GM12878 (cell line): ENCODE results near the gene IL19. TPM values are rescaled to one million over a fixed set of nuclear protein-coding genes. Genes with fewer than 3 reads are reported as not detected.

Source experiments
- ATAC-seq: fragments of 200-7000 bp; cut with Tn5 transposase; 3 replicates; pipeline ENCODE4 v1.9.1; 2020; ENCODE audit warnings: mild to moderate bottlenecking, moderate library complexity
- BruUV-seq: library from RNA; stranded (reverse); fragments of 400-500 nt; replicated peaks from 2 replicates; lab custom pipeline; 2021; lab: Mats Ljungman, UMichigan
- CTCF ChIA-PET: fragments of 300-600 bp; sonication (Branson Sonifier 250); formaldehyde crosslinking; extraction: SDS; loops from one replicate; lab custom pipeline; 2021; ENCODE audit warnings: inconsistent platforms; lab: Yijun Ruan, JAX
- POLR2A ChIA-PET: fragments of 350-600 bp; formaldehyde crosslinking; extraction: SDS; loops from one replicate; lab custom pipeline; 2021; ENCODE audit warnings: inconsistent platforms; lab: Charles Lee
- RAD21 ChIA-PET: fragments of 300-600 bp; sonication (Branson Sonifier 250); formaldehyde crosslinking; loops from one replicate; lab custom pipeline; 2023; ENCODE audit warnings: antibody characterized with exemption; ENCODE audit not compliant: unreplicated experiment; lab: Charles Lee
- SMC1A ChIA-PET: fragments of 300-600 bp; sonication (Branson Sonifier 250); formaldehyde crosslinking; loops from one replicate; lab custom pipeline; 2023; ENCODE audit not compliant: unreplicated experiment, uncharacterized antibody; lab: Charles Lee
- DNase-seq: peaks from one replicate; pipeline ENCODE4 v3.0.0-alpha.2; 2011; ENCODE audit warnings: low read depth, low spot score
- FAIRE-seq: peaks from 3 replicates; lab custom pipeline; 2011; peaks lifted over from hg19 to GRCh38; lab: Jason Lieb, UNC
- H2AFZ ChIP-seq: 2 replicates; pipeline ENCODE4 v1.6.0; 2011; ENCODE audit warnings: low read depth, low read length, control low read depth; ENCODE audit not compliant: control insufficient read depth
- H3K27ac ChIP-seq: 2 replicates; pipeline ENCODE4 v1.5.1; 2011; ENCODE audit warnings: control low read depth; ENCODE audit not compliant: control insufficient read depth, insufficient read depth
- H3K27me3 ChIP-seq, 2 experiments: replicated peaks in 1 of 2; 2 replicates each; pipeline versions ENCODE4 v1.6.0 to v1.6.1; 2011; ENCODE audit warnings: low read length in 1 of 2; ENCODE audit not compliant: control insufficient read depth in 2 of 2, insufficient read depth in 2 of 2
- H3K36me3 ChIP-seq, 2 experiments: 2 replicates each; pipeline ENCODE4 v1.5.1; 2011; ENCODE audit warnings: low read length in 1 of 2; ENCODE audit not compliant: control insufficient read depth in 2 of 2, insufficient read depth in 2 of 2
- H3K4me1 ChIP-seq: 2 replicates; pipeline ENCODE4 v1.6.1; 2011; ENCODE audit warnings: mild to moderate bottlenecking, low read length, moderate library complexity, mixed read lengths; ENCODE audit not compliant: control insufficient read depth, insufficient read depth
- H3K4me2 ChIP-seq: 2 replicates; pipeline ENCODE4 v1.6.0; 2011; ENCODE audit warnings: control low read depth; ENCODE audit not compliant: control insufficient read depth, insufficient read depth
- H3K4me3 ChIP-seq: fragments of 200-600 bp; sonication (generic); 2 replicates; pipeline ENCODE4 v1.5.1; 2016
- H3K79me2 ChIP-seq: 2 replicates; pipeline ENCODE4 v1.6.0; 2011; ENCODE audit warnings: low read length; ENCODE audit not compliant: control insufficient read depth, insufficient read depth
- H3K9ac ChIP-seq: 2 replicates; pipeline ENCODE4 v1.8.0; 2011; ENCODE audit warnings: low read length, control low read depth, mixed read lengths; ENCODE audit not compliant: control insufficient read depth, insufficient read depth
- H3K9me3 ChIP-seq: replicated peaks from 3 replicates; pipeline ENCODE4 v1.5.1; 2011; ENCODE audit warnings: mild to moderate bottlenecking, low read length; ENCODE audit not compliant: control insufficient read depth, insufficient read depth
- H4K20me1 ChIP-seq: 2 replicates; pipeline ENCODE4 v1.6.0; 2011; ENCODE audit not compliant: control insufficient read depth, insufficient read depth
- BACH1 ChIP-seq: fragments of 450-650 bp; IDR thresholded peaks from 2 replicates; pipeline ENCODE4 v1.6.1; 2017; ENCODE audit warnings: mild to moderate bottlenecking, borderline replicate concordance
- EED ChIP-seq: sonication (generic); IDR thresholded peaks from 2 replicates; pipeline ENCODE4 v1.6.1; 2016; ENCODE audit warnings: antibody characterized with exemption, low read depth
- FOXK2 ChIP-seq: fragments of 450-650 bp; IDR thresholded peaks from 2 replicates; pipeline ENCODE4 v1.6.1; 2017; ENCODE audit warnings: mild to moderate bottlenecking, moderate library complexity
- JUND ChIP-seq: IDR thresholded peaks from 2 replicates; pipeline ENCODE4 v1.6.1; 2012; ENCODE audit warnings: low read depth, mild to moderate bottlenecking, low read length, improper control_type of control experiment, moderate library complexity
- MYB ChIP-seq: fragments of 150-350 bp; IDR thresholded peaks from 2 replicates; pipeline ENCODE4 v1.6.1; 2014; ENCODE audit warnings: mild to moderate bottlenecking, low read depth, low read length, borderline replicate concordance
- RAD21 ChIP-seq: IDR thresholded peaks from 2 replicates; pipeline ENCODE4 v1.6.1; 2011; ENCODE audit warnings: mild to moderate bottlenecking, low read depth, low read length, moderate library complexity; ENCODE audit not compliant: insufficient read depth
- SIX5 ChIP-seq: IDR thresholded peaks from 2 replicates; pipeline ENCODE4 v1.6.1; 2011; ENCODE audit warnings: mild to moderate bottlenecking, low read depth, low read length, moderate library complexity; ENCODE audit not compliant: severe bottlenecking
- SRF ChIP-seq, 2 experiments: IDR thresholded peaks; 2 replicates each; pipeline ENCODE4 v1.6.1; 2011; ENCODE audit warnings: low read depth in 2 of 2, low read length in 2 of 2, mild to moderate bottlenecking in 1 of 2, moderate library complexity in 1 of 2
- TAF1 ChIP-seq: IDR thresholded peaks from 2 replicates; pipeline ENCODE4 v1.6.1; 2011; ENCODE audit warnings: mild to moderate bottlenecking, low read depth, low read length, borderline replicate concordance
- WGBS: methylation state at CpG from one replicate; pipeline ENCODE4 v1.1.6; 2016; ENCODE audit warnings: low lambda C conversion rate; ENCODE audit not compliant: insufficient replicate concordance, insufficient coverage; ENCODE audit errors: missing lambda C conversion rate; 5-methylcytosine and 5-hydroxymethylcytosine counted together
- in situ Hi-C: fragments of 300-500 bp; cut with MboI; formaldehyde crosslinking; loops from 9 replicates; pipeline ENCODE4 v1.14.3; 2018; ENCODE audit warnings: mixed read lengths
- intact Hi-C: fragments of 100-400 bp; cut with micrococcal nuclease; formaldehyde crosslinking; loops from one replicate; pipeline ENCODE4 v1.14.2; 2022; ENCODE audit not compliant: unreplicated experiment
- polyA plus RNA-seq, 11 experiments: library from polyadenylated mRNA; depleted of rRNA in 4 of 11; unstranded in 6 of 11; stranded (reverse) in 5 of 11; fragments of >200 nt; fragmentation: Nextera tagmentation in 4 of 11; fragmentation: Illumina TruSeq in 1 of 11; extraction: Ambion mirVana in 4 of 11; extraction: Trizol in 1 of 11; gene quantifications; 1 replicate in 1 of 11; 2 replicates in 10 of 11; pipeline versions ENCODE4 v1.2.1 to v1.2.3, GENCODE V29; 2011 to 2016; ENCODE audit warnings: inconsistent platforms in 2 of 11, missing spikeins in 2 of 11, low read depth in 1 of 11
- total RNA-seq, 4 experiments: library from RNA; depleted of rRNA in 3 of 4; stranded (reverse); fragments of >200 nt in 3 of 4; fragmentation: Illumina TruSeq in 1 of 4; extraction: Trizol in 1 of 4; gene quantifications; 2 replicates each; pipeline versions ENCODE4 v1.2.1 to v1.2.3, GENCODE V29; 2013 to 2021
- TF ChIP-seq, protein P1 (sequence below): fragments of 450-650 bp; IDR thresholded peaks from 2 replicates; pipeline ENCODE4 v1.6.1; 2017; ENCODE audit warnings: low read depth, mild to moderate bottlenecking, moderate library complexity
- TF ChIP-seq, protein P2 (sequence below): fragments of 450-650 bp; IDR thresholded peaks from 2 replicates; pipeline ENCODE4 v1.6.1; 2017; ENCODE audit warnings: mild to moderate bottlenecking, low read depth, inconsistent platforms; ENCODE audit not compliant: poor library complexity, severe bottlenecking
- TF ChIP-seq, protein P3 (sequence below): fragments of 450-650 bp; IDR thresholded peaks from 2 replicates; pipeline ENCODE4 v1.6.1; 2016; ENCODE audit warnings: mild to moderate bottlenecking
- TF ChIP-seq, protein P4 (sequence below): fragments of 150-350 bp; IDR thresholded peaks from 2 replicates; pipeline ENCODE4 v1.6.1; 2016; ENCODE audit warnings: low read depth, low read length

IL19 gene
- total and polyA plus RNA-seq, 10 of the 15 experiments (the other 5 are each of a cell fraction or from before 2014, with no cell fraction given), result 0.10 to 0.73 (median 0.28) TPM; not detected in 6

DNA sequence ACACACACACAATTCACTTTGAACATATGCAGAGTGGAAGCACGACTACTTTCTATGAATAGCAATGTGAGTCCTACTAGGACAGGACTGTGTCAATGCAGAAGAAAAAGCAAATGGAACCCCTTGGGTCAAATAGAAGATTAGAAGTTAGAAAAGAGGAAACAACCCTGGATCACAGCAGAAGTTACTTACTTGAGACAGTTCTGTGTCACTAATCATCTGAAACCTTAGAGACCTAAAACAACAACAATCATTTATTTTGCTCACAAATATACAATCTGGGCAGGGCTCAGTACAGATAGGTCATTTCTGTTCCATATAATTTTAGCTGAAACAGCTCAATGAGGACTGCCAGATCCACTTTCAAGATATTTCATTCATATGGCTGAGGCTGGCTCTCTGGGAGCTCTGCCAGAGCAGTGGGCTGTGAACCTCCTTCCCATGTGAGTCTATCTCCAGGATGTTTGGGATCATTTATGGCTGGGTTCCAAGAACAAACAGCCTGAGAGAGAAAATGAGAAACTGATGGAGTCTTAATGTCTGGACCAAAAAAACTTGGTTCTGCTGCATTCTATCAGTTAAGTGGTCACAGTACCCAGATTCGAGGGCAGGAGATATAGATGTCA is 44.3 kb downstream of the IL19 start:
- H3K27me3 ChIP-seq, result no peaks in the 10 kb centered on the region
- FAIRE-seq (no peak), DNase-seq (no peak), ATAC-seq (peak; percentile 42)
- 50% methylated on average over 2 of the region's 2 CpGs for WGBS
- H3K9me3 ChIP-seq, result peaks cover 13% of the 10 kb centered on the region
- no peaks in the 10 kb centered on the region for H3K79me2 ChIP-seq
- BruUV-seq, result no TSS peak
- peaks cover 27% of the 10 kb centered on the region for H3K4me1 ChIP-seq
- H4K20me1 ChIP-seq, result no peaks in the 10 kb centered on the region
- H3K4me2 ChIP-seq, result no peak overlapping the region
- CTCF ChIA-PET, result interaction anchor here (0.7 to 2.7 kb wide), 7 partner anchors 10 to 207 kb away, joined by 3 to 15 read pairs (median 4); no protein-coding TSS in a partner anchor
- SMC1A ChIA-PET, result interaction anchor here (1.4 kb wide), 1 partner anchor 10 kb away, joined by 4 read pairs; no protein-coding TSS in a partner anchor
- H3K9ac ChIP-seq, result no peak overlapping the region
- no peak overlapping the region for H2AFZ ChIP-seq
- POLR2A ChIA-PET, result no interaction called here
- H3K36me3 ChIP-seq, result no peaks in the 10 kb centered on the region
- H3K27ac ChIP-seq, result no peak overlapping the region; the same call in 1 of the 2 replicates
- in situ Hi-C loops, result loop anchor here (5.0 kb wide), 2 partner anchors 97 to 167 kb away; no protein-coding TSS in a partner anchor
- intact Hi-C loops, result no loop called here
- RAD21 ChIA-PET, result interaction anchor here (1.2 to 2.0 kb wide), 2 partner anchors 98 to 167 kb away, joined by 3 to 8 read pairs; no protein-coding TSS in a partner anchor
- no peak overlapping the region for H3K4me3 ChIP-seq
- TF ChIP-seq TAF1, result no peak
- TF ChIP-seq, protein P1, sequence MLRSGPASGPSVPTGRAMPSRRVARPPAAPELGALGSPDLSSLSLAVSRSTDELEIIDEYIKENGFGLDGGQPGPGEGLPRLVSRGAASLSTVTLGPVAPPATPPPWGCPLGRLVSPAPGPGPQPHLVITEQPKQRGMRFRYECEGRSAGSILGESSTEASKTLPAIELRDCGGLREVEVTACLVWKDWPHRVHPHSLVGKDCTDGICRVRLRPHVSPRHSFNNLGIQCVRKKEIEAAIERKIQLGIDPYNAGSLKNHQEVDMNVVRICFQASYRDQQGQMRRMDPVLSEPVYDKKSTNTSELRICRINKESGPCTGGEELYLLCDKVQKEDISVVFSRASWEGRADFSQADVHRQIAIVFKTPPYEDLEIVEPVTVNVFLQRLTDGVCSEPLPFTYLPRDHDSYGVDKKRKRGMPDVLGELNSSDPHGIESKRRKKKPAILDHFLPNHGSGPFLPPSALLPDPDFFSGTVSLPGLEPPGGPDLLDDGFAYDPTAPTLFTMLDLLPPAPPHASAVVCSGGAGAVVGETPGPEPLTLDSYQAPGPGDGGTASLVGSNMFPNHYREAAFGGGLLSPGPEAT, result no peak
- no peak for TF ChIP-seq BACH1
- TF ChIP-seq, protein P2, sequence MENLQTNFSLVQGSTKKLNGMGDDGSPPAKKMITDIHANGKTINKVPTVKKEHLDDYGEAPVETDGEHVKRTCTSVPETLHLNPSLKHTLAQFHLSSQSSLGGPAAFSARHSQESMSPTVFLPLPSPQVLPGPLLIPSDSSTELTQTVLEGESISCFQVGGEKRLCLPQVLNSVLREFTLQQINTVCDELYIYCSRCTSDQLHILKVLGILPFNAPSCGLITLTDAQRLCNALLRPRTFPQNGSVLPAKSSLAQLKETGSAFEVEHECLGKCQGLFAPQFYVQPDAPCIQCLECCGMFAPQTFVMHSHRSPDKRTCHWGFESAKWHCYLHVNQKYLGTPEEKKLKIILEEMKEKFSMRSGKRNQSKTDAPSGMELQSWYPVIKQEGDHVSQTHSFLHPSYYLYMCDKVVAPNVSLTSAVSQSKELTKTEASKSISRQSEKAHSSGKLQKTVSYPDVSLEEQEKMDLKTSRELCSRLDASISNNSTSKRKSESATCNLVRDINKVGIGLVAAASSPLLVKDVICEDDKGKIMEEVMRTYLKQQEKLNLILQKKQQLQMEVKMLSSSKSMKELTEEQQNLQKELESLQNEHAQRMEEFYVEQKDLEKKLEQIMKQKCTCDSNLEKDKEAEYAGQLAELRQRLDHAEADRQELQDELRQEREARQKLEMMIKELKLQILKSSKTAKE, result no peak
- TF ChIP-seq RAD21, result no peak
- no peak for TF ChIP-seq EED
- no peak for TF ChIP-seq JUND
- no peak for TF ChIP-seq SRF (IDR thresholded peaks at IDR 0.05; ENCODE audit: low read depth in 2 of 2, low read length in 2 of 2)
- TF ChIP-seq, protein P3, sequence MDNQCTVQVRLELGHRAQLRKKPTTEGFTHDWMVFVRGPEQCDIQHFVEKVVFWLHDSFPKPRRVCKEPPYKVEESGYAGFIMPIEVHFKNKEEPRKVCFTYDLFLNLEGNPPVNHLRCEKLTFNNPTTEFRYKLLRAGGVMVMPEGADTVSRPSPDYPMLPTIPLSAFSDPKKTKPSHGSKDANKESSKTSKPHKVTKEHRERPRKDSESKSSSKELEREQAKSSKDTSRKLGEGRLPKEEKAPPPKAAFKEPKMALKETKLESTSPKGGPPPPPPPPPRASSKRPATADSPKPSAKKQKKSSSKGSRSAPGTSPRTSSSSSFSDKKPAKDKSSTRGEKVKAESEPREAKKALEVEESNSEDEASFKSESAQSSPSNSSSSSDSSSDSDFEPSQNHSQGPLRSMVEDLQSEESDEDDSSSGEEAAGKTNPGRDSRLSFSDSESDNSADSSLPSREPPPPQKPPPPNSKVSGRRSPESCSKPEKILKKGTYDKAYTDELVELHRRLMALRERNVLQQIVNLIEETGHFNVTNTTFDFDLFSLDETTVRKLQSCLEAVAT, result no peak
- no peak for TF ChIP-seq FOXK2
- TF ChIP-seq SIX5, result no peak
- no peak for TF ChIP-seq MYB
- TF ChIP-seq, protein P4, sequence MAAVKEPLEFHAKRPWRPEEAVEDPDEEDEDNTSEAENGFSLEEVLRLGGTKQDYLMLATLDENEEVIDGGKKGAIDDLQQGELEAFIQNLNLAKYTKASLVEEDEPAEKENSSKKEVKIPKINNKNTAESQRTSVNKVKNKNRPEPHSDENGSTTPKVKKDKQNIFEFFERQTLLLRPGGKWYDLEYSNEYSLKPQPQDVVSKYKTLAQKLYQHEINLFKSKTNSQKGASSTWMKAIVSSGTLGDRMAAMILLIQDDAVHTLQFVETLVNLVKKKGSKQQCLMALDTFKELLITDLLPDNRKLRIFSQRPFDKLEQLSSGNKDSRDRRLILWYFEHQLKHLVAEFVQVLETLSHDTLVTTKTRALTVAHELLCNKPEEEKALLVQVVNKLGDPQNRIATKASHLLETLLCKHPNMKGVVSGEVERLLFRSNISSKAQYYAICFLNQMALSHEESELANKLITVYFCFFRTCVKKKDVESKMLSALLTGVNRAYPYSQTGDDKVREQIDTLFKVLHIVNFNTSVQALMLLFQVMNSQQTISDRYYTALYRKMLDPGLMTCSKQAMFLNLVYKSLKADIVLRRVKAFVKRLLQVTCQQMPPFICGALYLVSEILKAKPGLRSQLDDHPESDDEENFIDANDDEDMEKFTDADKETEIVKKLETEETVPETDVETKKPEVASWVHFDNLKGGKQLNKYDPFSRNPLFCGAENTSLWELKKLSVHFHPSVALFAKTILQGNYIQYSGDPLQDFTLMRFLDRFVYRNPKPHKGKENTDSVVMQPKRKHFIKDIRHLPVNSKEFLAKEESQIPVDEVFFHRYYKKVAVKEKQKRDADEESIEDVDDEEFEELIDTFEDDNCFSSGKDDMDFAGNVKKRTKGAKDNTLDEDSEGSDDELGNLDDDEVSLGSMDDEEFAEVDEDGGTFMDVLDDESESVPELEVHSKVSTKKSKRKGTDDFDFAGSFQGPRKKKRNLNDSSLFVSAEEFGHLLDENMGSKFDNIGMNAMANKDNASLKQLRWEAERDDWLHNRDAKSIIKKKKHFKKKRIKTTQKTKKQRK, result no peak
